Measurements from ENCODE around the gene KLC1.

Gene KLC1

GRCh38 chr14:103742499-103743255, 113.7 kb downstream of the KLC1 start:
- TF ChIP-seq CTCF (IDR thresholded peaks at IDR 0.05; ENCODE audit: low read depth, low read length) = no peak
- DNase-seq (ENCODE audit: low read depth in 2 of 2) = no peak

GRCh38 chr14:103743691-103744090, 114.7 kb downstream of the KLC1 start:
- DNase-seq (ENCODE audit: low read depth in 2 of 2) = no peak
- TF ChIP-seq CTCF (IDR thresholded peaks at IDR 0.05; ENCODE audit: low read depth, low read length) = no peak
- no peak overlapping the region for H3K4me3 ChIP-seq (replicated peaks in 1 of 2; ENCODE audit: low read depth in 2 of 2, low read length in 2 of 2)

More at GRCh38 chr14:103742499-103743255, 113.7 kb downstream of the KLC1 start:
- no peak overlapping the region for H3K4me3 ChIP-seq (replicated peaks in 1 of 2; ENCODE audit: low read depth in 2 of 2, low read length in 2 of 2)

- DNase-seq (ENCODE audit: low read depth in 2 of 2) = no peak
These were observed 115.8 kb downstream of the KLC1 start for GRCh38 chr14:103744621-103745395.

GRCh38 chr14:103745424-103745823, 116.4 kb downstream of the KLC1 start:
- H3K4me3 ChIP-seq (replicated peaks in 1 of 2; ENCODE audit: low read depth in 2 of 2, low read length in 2 of 2) = no peak overlapping the region
- no peak for DNase-seq (ENCODE audit: low read depth in 2 of 2)
- no peak for TF ChIP-seq CTCF (IDR thresholded peaks at IDR 0.05; ENCODE audit: low read depth, low read length)

More at GRCh38 chr14:103744621-103745395, 115.8 kb downstream of the KLC1 start:
- no peak for TF ChIP-seq CTCF (IDR thresholded peaks at IDR 0.05; ENCODE audit: low read depth, low read length)
- H3K4me3 ChIP-seq (replicated peaks in 1 of 2; ENCODE audit: low read depth in 2 of 2, low read length in 2 of 2) = no peak overlapping the region

- H3K4me3 ChIP-seq (replicated peaks in 1 of 2; ENCODE audit: low read depth in 2 of 2, low read length in 2 of 2) = no peak overlapping the region
- peak in 1 of 2 donors; percentile 46 for DNase-seq (ENCODE audit: low read depth in 2 of 2)
- TF ChIP-seq CTCF (IDR thresholded peaks at IDR 0.05; ENCODE audit: low read depth, low read length) = no peak
These were observed 117.7 kb downstream of the KLC1 start for GRCh38 chr14:103746701-103747100.

GRCh38 chr14:103748534-103748857, 119.5 kb downstream of the KLC1 start:
- no peak for TF ChIP-seq CTCF (IDR thresholded peaks at IDR 0.05; ENCODE audit: low read depth, low read length)
- H3K4me3 ChIP-seq (replicated peaks in 1 of 2; ENCODE audit: low read depth in 2 of 2, low read length in 2 of 2) = no peak overlapping the region
- no peak for DNase-seq (ENCODE audit: low read depth in 2 of 2)

Data from cardiac fibroblast (primary cell).